ENCODE results near the gene IMP4.

The IMP4 gene

GRCh38 chr2:130365075-130365474, 22.4 kb downstream of the IMP4 start:
- Mint-ChIP-seq H3K27me3 (no peaks in the 10 kb centered on the region), H3K9me3 (no peaks in the 10 kb centered on the region)
- peak; percentile 66 for ATAC-seq

GRCh38 chr2:130365963-130366362, 23.3 kb downstream of the IMP4 start:
- Mint-ChIP-seq H3K27me3 (no peaks in the 10 kb centered on the region), H3K9me3 (no peaks in the 10 kb centered on the region), H3K4me3 (no peak overlapping the region), H3K4me1 (peaks cover 15% of the 10 kb centered on the region), H3K27ac (no peak overlapping the region)
- ATAC-seq (no peak), DNase-seq (no peak)

More at GRCh38 chr2:130365075-130365474, 22.4 kb downstream of the IMP4 start:
- Mint-ChIP-seq H3K4me1 (peaks cover 6% of the 10 kb centered on the region), H3K4me3 (no peak overlapping the region), H3K27ac (no peak overlapping the region)
- no peak for DNase-seq

- Mint-ChIP-seq H3K4me1 (peaks cover 22% of the 10 kb centered on the region), H3K27me3 (no peaks in the 10 kb centered on the region), H3K27ac (no peak overlapping the region), H3K4me3 (no peak overlapping the region), H3K9me3 (no peaks in the 10 kb centered on the region)
- no peak for ATAC-seq
- no peak for DNase-seq
Measured at GRCh38 chr2:130366720-130367119, 24.0 kb downstream of the IMP4 start.

- ATAC-seq (no peak), DNase-seq (no peak)
- H3K9me3 Mint-ChIP-seq: no peaks in the 10 kb centered on the region
- H3K4me1 Mint-ChIP-seq: peaks cover 36% of the 10 kb centered on the region
- H3K4me3 Mint-ChIP-seq: no peak overlapping the region
- no peaks in the 10 kb centered on the region for H3K27me3 Mint-ChIP-seq
- H3K27ac Mint-ChIP-seq: no peak overlapping the region
Measured at GRCh38 chr2:130368786-130369185, 26.1 kb downstream of the IMP4 start.

- no peak for ATAC-seq
- H3K27me3 Mint-ChIP-seq: no peaks in the 10 kb centered on the region
- H3K27ac Mint-ChIP-seq: no peak overlapping the region
- H3K9me3 Mint-ChIP-seq: no peaks in the 10 kb centered on the region
- H3K4me1 Mint-ChIP-seq: peaks cover 42% of the 10 kb centered on the region
- DNase-seq: no peak
- H3K4me3 Mint-ChIP-seq: no peak overlapping the region
Measured at GRCh38 chr2:130369311-130369964, 26.7 kb downstream of the IMP4 start.

GRCh38 chr2:130369965-130370341, 27.3 kb downstream of the IMP4 start:
- no peak for DNase-seq
- Mint-ChIP-seq H3K4me3 (peak overlapping the region; percentile 93 to 96), H3K4me1 (peaks cover 47% of the 10 kb centered on the region), H3K9me3 (no peaks in the 10 kb centered on the region), H3K27me3 (no peaks in the 10 kb centered on the region), H3K27ac (no peak overlapping the region)
- ATAC-seq: no peak

GRCh38 chr2:130370490-130370889, 27.8 kb downstream of the IMP4 start:
- DNase-seq (peak; percentile 31 to 74), ATAC-seq (peak; percentile 78)
- Mint-ChIP-seq H3K9me3 (no peaks in the 10 kb centered on the region), H3K27me3 (no peaks in the 10 kb centered on the region), H3K4me3 (peak overlapping the region; percentile 93 to 96), H3K27ac (peak overlapping the region; percentile 96 to 98), H3K4me1 (peaks cover 51% of the 10 kb centered on the region)

- H3K9me3 Mint-ChIP-seq: no peaks in the 10 kb centered on the region
- peaks cover 63% of the 10 kb centered on the region for H3K4me1 Mint-ChIP-seq
- H3K27me3 Mint-ChIP-seq: no peaks in the 10 kb centered on the region
- H3K4me3 Mint-ChIP-seq: peak overlapping the region; percentile 93 to 96
- ATAC-seq (no peak), DNase-seq (no peak)
- H3K27ac Mint-ChIP-seq: peak overlapping the region; percentile 96 to 98
Measured at GRCh38 chr2:130371723-130372054, 29.0 kb downstream of the IMP4 start.

- H3K4me1 Mint-ChIP-seq: peaks cover 68% of the 10 kb centered on the region
- peak overlapping the region; percentile 96 to 98 for H3K27ac Mint-ChIP-seq
- DNase-seq (peak; percentile 76 to 80), ATAC-seq (peak; percentile 76)
- H3K4me3 Mint-ChIP-seq: peak overlapping the region; percentile 93 to 96
- no peaks in the 10 kb centered on the region for H3K9me3 Mint-ChIP-seq
- no peaks in the 10 kb centered on the region for H3K27me3 Mint-ChIP-seq
Measured at GRCh38 chr2:130372055-130372832, 29.5 kb downstream of the IMP4 start.

- H3K27me3 Mint-ChIP-seq: no peaks in the 10 kb centered on the region
- H3K4me1 Mint-ChIP-seq: peaks cover 75% of the 10 kb centered on the region
- peak overlapping the region; percentile 93 to 96 for H3K4me3 Mint-ChIP-seq
- peak overlapping the region; percentile 74 to 91 for H3K27ac Mint-ChIP-seq
- peak; percentile 11 for ATAC-seq
- DNase-seq: no peak
- no peaks in the 10 kb centered on the region for H3K9me3 Mint-ChIP-seq
Measured at GRCh38 chr2:130372833-130373807, 30.4 kb downstream of the IMP4 start.

- Mint-ChIP-seq H3K27ac (peak overlapping the region in 1 of 2 donors; percentile 22), H3K4me1 (peaks cover 78% of the 10 kb centered on the region), H3K9me3 (no peaks in the 10 kb centered on the region), H3K27me3 (no peaks in the 10 kb centered on the region), H3K4me3 (peak overlapping the region; percentile 55 to 96)
- ATAC-seq (no peak), DNase-seq (no peak)
Measured at GRCh38 chr2:130373808-130374365, 31.2 kb downstream of the IMP4 start.

- no peak for ATAC-seq
- Mint-ChIP-seq H3K27ac (peak overlapping the region in 1 of 2 donors; percentile 28), H3K9me3 (no peaks in the 10 kb centered on the region), H3K4me3 (peak overlapping the region in 1 of 2 donors; percentile 38), H3K4me1 (peaks cover 84% of the 10 kb centered on the region), H3K27me3 (no peaks in the 10 kb centered on the region)
- no peak for DNase-seq
Measured at GRCh38 chr2:130374587-130375290, 32.0 kb downstream of the IMP4 start.

GRCh38 chr2:130375291-130376266, 32.9 kb downstream of the IMP4 start:
- no peak overlapping the region for H3K4me3 Mint-ChIP-seq
- DNase-seq: no peak

More at GRCh38 chr2:130375291-130376266, 32.9 kb downstream of the IMP4 start:
- no peak for ATAC-seq
- Mint-ChIP-seq H3K9me3 (no peaks in the 10 kb centered on the region), H3K27ac (peak overlapping the region in 1 of 2 donors; percentile 30), H3K27me3 (no peaks in the 10 kb centered on the region), H3K4me1 (peaks cover 84% of the 10 kb centered on the region)

All from stimulated activated naive CD8-positive, alpha-beta T cell treated with anti-CD3 and anti-CD28 coated beads, Interleukin-15, amount 100 ng/mL, for 72 hours (primary cell).